NCI-H187 treated with DMSO at 0.1 percent for 48 hours (cell line): ENCODE measurements around the gene DUSP10.

Experiments used
- DNase-seq: peaks from one replicate; lab custom pipeline; 2025; lab: John Stamatoyannopoulos, UW

Gene DUSP10

DNA sequence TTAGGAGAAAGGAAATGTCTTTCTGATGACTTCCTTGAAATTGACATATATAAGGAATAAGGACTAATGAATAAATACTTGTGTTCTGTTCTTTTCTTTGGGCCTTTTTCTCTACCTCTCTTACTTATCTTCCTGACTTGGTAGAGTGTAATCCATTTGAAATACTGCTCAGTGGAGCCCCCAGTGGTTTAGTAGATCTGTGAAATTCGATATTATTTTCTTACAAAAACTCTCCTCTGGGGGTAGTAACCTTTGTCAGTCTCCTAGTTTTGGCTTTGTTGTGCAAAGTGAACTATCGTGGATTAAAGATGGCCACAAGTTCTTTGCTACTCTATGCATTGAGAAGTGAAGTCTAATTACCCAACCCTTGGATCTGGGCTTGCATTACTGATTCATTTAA, 48.8 kb downstream of the DUSP10 start:
- no peak for DNase-seq

GRCh38 chr1:221692643-221693042, 49.2 kb downstream of the DUSP10 start:
- DNase-seq, result no peak

- no peak for DNase-seq
Observed at GRCh38 chr1:221691261-221691660, 50.6 kb downstream of the DUSP10 start.

DNA sequence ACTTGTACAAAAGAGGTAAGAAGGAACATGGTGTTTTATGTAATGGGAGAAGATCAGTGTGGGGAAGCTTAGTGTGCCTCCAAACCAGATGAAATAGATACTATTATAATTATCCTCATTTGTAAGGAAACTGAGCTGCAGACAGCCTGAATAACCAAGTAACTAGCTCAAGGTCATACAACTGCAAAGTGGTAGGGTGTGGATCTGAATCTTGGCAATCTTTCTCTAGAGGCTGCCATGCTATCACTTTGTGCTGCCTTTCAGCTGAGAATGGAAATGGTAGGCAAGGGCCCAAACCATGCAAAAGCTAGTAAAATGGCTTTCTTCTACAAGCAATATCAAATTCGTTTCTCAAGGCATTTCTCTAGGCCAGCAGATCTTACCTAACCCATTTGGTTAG, 51.0 kb downstream of the DUSP10 start:
- no peak for DNase-seq

DNA sequence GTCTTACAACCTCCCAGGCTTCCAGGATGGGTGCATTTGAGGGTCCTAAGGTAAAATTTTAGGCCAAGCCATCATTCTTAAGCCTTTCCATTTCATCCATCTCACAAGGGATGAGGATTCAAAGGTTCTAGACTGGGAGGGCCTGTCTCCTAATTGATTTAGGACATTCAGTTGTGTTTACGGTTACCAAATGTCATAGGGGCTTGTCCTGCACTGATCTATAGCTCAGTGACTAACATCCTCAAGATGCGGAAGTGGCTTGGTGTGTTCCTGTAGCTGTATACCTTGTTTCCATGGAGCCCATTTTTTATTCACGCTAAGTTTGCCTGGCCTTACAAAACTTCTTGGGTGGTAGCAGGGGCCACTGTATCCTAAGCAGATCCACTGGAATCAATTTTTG, 52.8 kb downstream of the DUSP10 start:
- DNase-seq, result no peak

GRCh38 chr1:221688488-221688843, 53.4 kb downstream of the DUSP10 start:
- DNase-seq, result no peak

- no peak for DNase-seq
Observed at GRCh38 chr1:221687836-221688487, 53.9 kb downstream of the DUSP10 start.

DNA sequence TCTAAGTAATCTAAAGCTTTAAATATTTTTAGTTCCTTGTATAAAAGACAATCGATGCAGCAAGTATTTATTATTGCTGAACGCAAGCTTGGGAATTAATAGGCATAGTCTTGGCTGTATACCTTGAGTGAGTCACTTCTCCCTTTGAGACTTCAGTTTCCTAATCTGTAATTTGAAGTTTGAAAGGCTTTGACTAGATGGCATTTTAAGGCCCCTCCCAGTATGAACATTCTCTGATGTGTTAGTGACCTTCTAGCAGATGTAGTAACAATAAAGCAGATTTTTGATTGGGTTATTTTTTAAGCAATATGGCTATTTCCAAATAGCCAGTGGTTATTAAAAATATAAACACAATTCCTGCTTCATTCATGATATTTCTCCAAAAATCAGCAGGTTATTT, 58.2 kb downstream of the DUSP10 start:
- no peak for DNase-seq

- DNase-seq, result no peak
Observed at GRCh38 chr1:221680085-221680484, 61.8 kb downstream of the DUSP10 start.

- no peak for DNase-seq
Observed at GRCh38 chr1:221678014-221678413, 63.9 kb downstream of the DUSP10 start.

DNA sequence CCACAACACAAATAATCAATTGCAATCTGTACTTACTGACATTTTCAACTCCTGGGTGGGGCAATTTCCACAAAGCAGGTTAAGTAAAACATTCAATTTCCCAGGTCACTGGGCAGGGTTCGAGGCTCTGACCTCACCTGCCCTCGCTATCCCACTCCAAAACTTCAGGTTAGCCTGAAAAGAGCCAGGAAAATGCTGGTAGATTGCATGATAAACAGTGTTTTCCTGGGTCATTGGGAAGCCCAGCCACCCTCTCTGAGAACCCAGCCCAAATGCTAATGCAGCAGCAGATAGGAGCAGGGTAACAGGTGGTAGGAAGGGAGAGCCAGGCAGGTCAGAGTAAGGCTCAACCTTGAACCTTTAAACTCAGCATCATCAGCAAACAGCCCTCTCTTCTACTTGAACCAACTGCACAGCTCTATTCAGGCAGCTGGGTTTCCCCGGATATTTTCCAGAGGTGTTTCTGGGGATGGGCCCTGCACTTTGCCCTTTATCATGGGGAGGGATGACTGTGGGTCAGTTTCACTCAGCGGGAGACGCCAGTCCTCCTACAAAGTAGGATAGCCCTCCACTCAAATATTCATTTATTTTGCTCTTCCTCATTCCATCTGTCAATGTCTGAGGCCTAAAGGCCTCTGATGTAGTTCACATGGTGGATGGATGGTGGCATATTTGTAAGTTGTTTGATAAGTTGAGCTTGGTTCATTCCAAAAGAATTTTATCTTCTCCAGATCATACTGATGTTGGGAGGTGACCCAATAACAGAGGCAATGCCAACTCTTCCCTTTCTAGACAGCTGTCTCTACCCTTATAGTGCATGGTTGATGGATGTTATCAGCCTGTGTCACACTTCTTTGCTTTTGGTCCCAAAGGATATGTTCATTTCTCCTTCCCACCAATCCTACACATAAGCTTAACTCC, 65.7 kb downstream of the DUSP10 start:
- no peak for DNase-seq

DNA sequence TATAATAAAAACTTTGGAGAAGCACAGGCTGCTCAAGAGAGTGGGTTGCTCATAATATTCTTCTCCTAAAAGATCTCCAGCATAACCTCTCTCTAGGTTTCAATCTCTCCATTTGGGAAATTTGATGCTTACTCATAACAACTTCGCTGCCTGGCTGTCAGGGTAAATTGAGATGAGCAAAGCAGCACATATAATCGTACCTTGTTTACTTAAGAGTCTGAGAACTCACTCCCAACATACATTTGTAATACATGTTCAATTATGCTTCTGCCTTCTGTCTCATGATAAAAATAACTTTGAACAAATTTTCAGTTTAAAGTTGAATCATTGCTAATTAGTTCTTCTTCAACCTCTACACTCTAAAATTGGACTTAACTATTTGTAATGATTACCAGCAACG, 68.9 kb downstream of the DUSP10 start:
- no peak for DNase-seq

DNA sequence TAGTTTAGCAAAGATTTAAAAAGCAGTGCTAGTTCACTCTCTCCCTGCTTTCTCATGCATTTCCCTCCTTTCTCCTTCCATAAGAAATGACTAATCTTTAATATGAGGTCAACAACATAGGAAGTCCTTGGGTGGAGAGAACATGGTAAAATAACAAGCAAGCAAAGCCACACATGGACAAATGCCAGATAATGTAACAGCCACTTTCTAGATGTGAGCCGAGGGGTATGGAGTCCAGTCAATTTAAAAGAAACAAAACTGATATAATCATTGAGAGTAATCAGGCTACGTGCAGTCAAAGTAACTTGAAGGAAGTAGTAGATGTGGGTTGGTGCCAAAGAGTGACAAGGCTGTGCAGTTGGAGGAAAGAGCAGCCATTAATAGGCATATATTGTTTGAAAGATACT, 69.6 kb downstream of the DUSP10 start:
- DNase-seq, result no peak

GRCh38 chr1:221670081-221670480, 71.8 kb downstream of the DUSP10 start:
- no peak for DNase-seq

- no peak for DNase-seq
Observed at GRCh38 chr1:221669441-221669840, 72.4 kb downstream of the DUSP10 start.

DNA sequence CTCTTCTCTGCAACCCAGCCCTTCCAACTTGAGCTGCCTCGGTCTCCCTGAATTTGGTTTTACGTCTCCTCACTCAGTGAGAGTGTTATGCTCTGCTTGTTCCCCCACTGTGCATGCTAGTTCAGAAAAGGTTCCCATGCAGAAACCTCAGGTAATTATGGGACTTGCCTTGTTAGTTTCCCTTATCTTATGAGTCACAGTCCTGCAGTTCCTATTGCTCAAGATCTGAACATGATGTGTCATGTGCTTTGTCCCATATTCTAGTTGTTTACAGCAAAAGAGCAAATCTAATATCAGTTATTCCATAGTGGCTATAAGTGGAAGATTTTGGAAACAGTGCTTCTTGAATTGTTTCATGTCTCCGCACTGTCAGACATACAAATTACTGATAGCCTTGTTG, 74.4 kb downstream of the DUSP10 start:
- DNase-seq, result no peak

DNA sequence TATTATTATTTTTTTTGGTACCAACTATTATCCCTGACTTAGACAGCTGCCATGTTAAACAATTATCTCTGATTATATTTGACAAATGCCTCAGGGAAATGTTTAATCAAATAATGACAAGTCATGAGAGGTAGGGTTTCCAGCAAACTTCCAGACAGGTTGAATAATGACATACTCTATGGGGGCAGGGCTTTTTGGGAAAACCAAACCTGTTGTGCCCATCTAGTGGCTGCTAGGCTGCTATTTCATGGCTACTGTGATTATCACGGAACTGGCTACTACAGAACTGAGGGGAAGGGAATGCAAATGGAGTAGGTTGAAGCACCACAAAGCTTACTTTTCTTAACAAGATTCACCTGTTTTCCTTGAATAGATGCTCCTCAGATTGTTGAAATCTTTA, 77.6 kb downstream of the DUSP10 start:
- DNase-seq, result no peak

DNA sequence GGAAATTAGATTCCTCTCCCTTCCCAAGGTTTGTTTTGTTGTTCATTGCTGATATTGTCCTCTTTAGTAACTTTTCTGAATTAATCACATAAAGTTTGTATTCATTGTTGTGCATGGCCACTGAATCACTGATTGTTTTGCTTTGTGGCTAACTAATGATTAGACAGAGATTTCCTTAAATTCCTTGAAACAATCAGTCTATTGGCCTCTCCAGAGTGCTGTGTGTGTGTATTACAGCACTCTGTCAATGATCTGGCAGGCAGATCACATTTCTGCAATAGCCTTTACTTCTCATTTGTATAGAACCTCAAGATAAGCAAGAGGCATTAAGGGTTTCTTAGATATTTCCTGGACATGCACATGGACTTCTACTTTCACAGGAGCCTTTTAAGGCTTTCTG, 78.6 kb downstream of the DUSP10 start:
- no peak for DNase-seq

DNA sequence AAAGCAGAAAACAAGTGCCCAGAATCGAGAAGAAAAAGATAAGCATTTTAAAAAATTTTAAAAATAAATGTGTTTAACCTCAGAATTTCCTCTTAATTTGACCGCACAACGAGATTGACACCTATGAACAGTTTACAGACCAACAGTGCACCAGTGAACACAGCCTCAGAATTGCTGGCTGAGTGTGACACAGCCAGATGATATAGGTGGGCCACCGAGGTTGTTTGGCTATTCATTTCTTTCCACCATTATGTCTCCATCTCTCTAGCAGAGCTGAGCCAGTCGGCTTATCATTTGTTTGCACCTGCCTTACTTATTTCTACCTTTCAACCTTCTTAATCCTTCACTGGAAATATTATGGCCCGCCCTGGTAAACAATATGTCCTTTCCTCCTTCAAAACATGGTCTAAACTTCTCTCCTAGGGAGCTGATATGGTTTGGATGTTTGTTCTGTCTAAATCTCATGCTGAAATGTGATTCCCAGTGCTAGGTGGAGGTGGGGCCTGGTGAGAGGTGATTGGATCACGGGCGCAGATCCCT, 86.1 kb downstream of the DUSP10 start:
- no peak for DNase-seq
